ENCODE data around the gene ADAMTS2. TPM values are rescaled to one million over a fixed set of nuclear protein-coding genes. Genes with fewer than 3 reads are reported as not detected.

Gene ADAMTS2
- total RNA-seq, 1 donor from 2014 or later: not detected

- Mint-ChIP-seq H3K36me3 (ENCODE audit: low read depth) (no peaks in the 10 kb centered on the region), H3K4me1 (ENCODE audit: low read depth) (no peaks in the 10 kb centered on the region), H3K4me3 (ENCODE audit: low read depth) (no peak overlapping the region), H3K27me3 (ENCODE audit: low read depth) (no peaks in the 10 kb centered on the region), H3K27ac (no peak overlapping the region), H3K9me3 (no peaks in the 10 kb centered on the region)
- DNase-seq (ENCODE audit: low spot score): no peak
- intact Hi-C loops (cut with micrococcal nuclease): no loop called here
These were observed 30.5 kb downstream of the ADAMTS2 start for GRCh38 chr5:179314606-179315355.

GRCh38 chr5:179313849-179314521 lies 31.3 kb downstream of the ADAMTS2 start:
- H3K9me3 Mint-ChIP-seq: no peaks in the 10 kb centered on the region
- H3K36me3 Mint-ChIP-seq (ENCODE audit: low read depth): no peaks in the 10 kb centered on the region
- no peaks in the 10 kb centered on the region for H3K27me3 Mint-ChIP-seq (ENCODE audit: low read depth)
- no peaks in the 10 kb centered on the region for H3K4me1 Mint-ChIP-seq (ENCODE audit: low read depth)
- DNase-seq (ENCODE audit: low spot score): no peak
- no peak overlapping the region for H3K27ac Mint-ChIP-seq
- intact Hi-C loops (cut with micrococcal nuclease): no loop called here
- H3K4me3 Mint-ChIP-seq (ENCODE audit: low read depth): no peak overlapping the region

DNA sequence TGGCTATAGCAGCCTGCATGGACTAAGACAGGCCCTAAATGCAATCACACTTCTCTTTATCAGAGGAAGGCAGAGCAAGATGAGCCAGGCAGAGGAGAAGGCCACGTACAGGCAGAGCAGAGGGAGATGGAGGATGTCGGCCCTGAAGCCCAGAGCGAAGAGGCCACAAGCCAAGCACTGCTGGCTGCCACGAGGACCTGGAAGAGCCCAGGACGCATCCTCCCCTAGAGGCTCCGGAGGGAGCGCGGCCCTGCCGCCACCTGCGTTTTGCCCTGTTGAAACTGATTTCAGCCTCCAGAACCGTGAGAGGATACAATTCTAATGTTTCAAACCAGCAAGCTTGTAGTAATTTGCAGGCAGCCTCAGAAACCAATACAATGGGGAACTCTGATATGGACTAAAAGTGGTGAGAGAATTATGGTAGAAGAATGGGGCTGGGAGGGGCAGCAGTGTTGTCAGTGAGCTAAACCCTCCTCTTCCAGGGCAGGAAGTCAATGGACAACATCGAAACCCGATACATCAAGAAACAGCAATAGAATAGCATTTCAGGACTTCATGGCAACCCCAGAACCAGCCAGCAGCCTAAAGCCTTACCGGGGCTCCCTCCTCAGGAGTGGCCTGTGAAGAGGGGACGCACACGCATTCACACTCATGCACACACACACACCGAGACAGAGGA lies 32.6 kb downstream of the ADAMTS2 start:
- Mint-ChIP-seq H3K4me3 (ENCODE audit: low read depth) (no peak overlapping the region), H3K9me3 (no peaks in the 10 kb centered on the region), H3K27ac (no peak overlapping the region), H3K27me3 (ENCODE audit: low read depth) (no peaks in the 10 kb centered on the region), H3K4me1 (ENCODE audit: low read depth) (no peaks in the 10 kb centered on the region), H3K36me3 (ENCODE audit: low read depth) (no peaks in the 10 kb centered on the region)
- DNase-seq (ENCODE audit: low spot score): no peak
- intact Hi-C loops (cut with micrococcal nuclease): no loop called here

DNA sequence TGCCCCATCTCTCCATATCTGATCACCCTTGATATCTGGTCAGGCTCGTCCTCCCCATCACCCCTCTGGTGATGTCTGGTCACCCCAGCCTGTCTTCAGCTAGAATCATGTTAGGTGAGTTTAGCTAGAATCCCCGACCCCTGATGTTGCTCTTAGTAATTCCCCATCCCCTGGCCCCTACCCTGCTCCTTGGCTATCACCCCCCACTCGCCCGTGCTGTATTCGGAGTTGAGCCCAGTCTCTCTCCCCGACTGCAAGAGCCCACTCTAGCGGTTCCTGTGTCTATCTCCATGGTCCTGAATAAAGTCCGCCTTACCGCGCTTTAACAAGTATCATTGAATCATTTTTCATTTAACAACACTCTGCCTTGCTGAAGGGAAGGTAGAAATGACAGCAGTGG lies 33.7 kb downstream of the ADAMTS2 start:
- H3K4me1 Mint-ChIP-seq (ENCODE audit: low read depth): no peaks in the 10 kb centered on the region

GRCh38 chr5:179311091-179311470 lies 34.2 kb downstream of the ADAMTS2 start:
- no peak overlapping the region for H3K4me3 Mint-ChIP-seq (ENCODE audit: low read depth)
- no peaks in the 10 kb centered on the region for H3K4me1 Mint-ChIP-seq (ENCODE audit: low read depth)
- no peak overlapping the region for H3K27ac Mint-ChIP-seq
- no peaks in the 10 kb centered on the region for H3K36me3 Mint-ChIP-seq (ENCODE audit: low read depth)
- DNase-seq (ENCODE audit: low spot score): no peak
- no peaks in the 10 kb centered on the region for H3K9me3 Mint-ChIP-seq
- no peaks in the 10 kb centered on the region for H3K27me3 Mint-ChIP-seq (ENCODE audit: low read depth)
- intact Hi-C loops (cut with micrococcal nuclease): no loop called here

More for the DNA sequence above, 33.7 kb downstream of the ADAMTS2 start:
- H3K27ac Mint-ChIP-seq: no peak overlapping the region
- intact Hi-C loops (cut with micrococcal nuclease): no loop called here
- no peaks in the 10 kb centered on the region for H3K36me3 Mint-ChIP-seq (ENCODE audit: low read depth)
- H3K27me3 Mint-ChIP-seq (ENCODE audit: low read depth): no peaks in the 10 kb centered on the region
- H3K9me3 Mint-ChIP-seq: no peaks in the 10 kb centered on the region
- H3K4me3 Mint-ChIP-seq (ENCODE audit: low read depth): no peak overlapping the region
- no peak for DNase-seq (ENCODE audit: low spot score)

DNA sequence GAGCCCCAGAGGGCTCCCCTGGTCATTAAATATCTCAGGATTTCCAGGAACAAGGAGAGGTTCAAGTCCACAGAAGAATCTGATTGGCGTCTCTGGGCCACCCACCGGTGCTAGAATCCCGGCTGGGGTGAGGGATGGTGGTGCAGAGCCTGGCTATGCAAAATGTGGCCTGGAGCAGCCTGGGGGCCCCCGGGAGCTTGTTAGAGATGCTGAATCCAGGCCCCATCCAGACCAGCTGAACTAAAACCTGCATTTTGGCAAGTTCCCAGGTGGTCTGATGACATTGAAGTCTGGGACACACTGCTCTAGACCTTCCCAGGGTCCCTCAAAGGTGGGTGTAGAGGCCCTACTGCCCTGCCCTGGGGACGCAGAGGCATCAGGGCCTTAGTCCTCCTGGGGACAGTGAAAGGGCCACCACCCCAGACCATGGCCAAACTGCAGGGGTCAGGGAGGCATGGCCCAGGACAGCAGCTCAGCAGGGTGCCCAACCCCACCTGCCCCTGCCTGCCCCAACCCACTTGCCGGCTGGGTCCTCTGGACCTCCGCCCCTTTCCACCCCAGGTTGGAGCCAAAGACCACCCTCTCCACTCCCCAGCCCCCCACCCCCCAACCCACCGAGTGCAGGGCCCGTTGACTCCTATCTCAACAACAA lies 34.7 kb downstream of the ADAMTS2 start:
- Mint-ChIP-seq H3K27ac (no peak overlapping the region), H3K27me3 (ENCODE audit: low read depth) (no peaks in the 10 kb centered on the region), H3K9me3 (no peaks in the 10 kb centered on the region), H3K4me1 (ENCODE audit: low read depth) (no peaks in the 10 kb centered on the region), H3K4me3 (ENCODE audit: low read depth) (no peak overlapping the region), H3K36me3 (ENCODE audit: low read depth) (no peaks in the 10 kb centered on the region)
- no peak for DNase-seq (ENCODE audit: low spot score)
- intact Hi-C loops (cut with micrococcal nuclease): no loop called here

GRCh38 chr5:179309751-179310320 lies 35.4 kb downstream of the ADAMTS2 start:
- Mint-ChIP-seq H3K4me1 (ENCODE audit: low read depth) (no peaks in the 10 kb centered on the region), H3K36me3 (ENCODE audit: low read depth) (no peaks in the 10 kb centered on the region), H3K4me3 (ENCODE audit: low read depth) (no peak overlapping the region), H3K9me3 (peaks cover 7% of the 10 kb centered on the region), H3K27me3 (ENCODE audit: low read depth) (no peaks in the 10 kb centered on the region), H3K27ac (no peak overlapping the region)
- DNase-seq (ENCODE audit: low spot score): no peak
- intact Hi-C loops (cut with micrococcal nuclease): no loop called here

DNA sequence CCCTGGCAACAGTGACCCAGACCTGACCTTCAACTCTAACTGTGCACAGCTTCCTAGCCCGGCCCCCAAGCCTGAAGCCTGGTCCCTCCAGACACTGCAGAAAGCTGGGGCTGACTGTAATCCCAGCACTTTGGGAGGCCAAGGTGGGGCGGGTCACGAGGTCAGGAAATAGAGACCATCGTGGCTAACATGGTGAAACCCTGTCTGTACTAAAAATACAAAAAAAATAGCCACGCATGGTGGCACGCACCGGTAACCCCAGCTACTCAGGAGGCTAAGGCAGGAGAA lies 35.9 kb downstream of the ADAMTS2 start:
- Mint-ChIP-seq H3K27ac (no peak overlapping the region), H3K27me3 (ENCODE audit: low read depth) (no peaks in the 10 kb centered on the region), H3K4me1 (ENCODE audit: low read depth) (no peaks in the 10 kb centered on the region), H3K9me3 (peaks cover 11% of the 10 kb centered on the region), H3K36me3 (ENCODE audit: low read depth) (no peaks in the 10 kb centered on the region), H3K4me3 (ENCODE audit: low read depth) (no peak overlapping the region)
- DNase-seq (ENCODE audit: low spot score): no peak
- intact Hi-C loops (cut with micrococcal nuclease): no loop called here

DNA sequence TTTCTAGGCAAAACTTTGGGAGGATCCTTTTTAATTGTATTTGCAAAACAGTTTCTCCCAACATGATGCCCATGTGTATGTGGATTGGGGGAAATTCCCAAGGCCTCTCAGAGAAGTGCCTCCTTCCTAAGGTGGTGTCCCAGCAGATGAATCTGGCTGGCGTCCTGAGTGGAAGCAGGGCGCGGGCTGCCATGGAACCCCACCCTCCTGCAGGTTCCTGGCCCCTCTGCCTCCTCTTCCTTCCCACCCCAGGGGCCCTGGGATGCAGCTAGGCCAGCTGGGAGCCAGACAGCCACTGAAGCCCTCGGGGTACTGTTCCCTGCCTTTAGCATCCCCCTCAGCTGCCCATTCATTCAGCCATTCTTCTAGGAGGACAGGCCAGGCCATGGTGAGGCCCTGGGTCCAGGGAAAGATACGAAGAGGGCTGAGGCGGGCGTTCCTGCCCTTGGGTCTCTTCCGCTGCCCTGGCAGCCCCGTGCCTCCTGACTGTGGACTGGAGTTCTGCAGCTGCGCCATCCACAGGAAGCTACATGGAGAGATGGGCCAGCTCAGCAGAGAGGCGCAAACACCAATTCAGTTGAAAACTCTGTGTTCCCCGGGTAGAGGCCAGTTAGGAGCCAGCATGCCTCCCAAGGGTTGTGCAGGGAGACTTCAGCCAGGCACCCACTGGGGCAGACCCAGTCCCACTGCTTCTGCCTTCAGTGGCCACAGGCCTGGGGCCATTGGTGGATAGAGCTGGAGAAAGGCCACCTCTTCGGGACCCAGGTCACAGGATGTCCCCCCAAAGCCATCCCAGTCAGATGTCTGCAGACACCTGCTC lies 36.5 kb downstream of the ADAMTS2 start:
- intact Hi-C loops (cut with micrococcal nuclease): no loop called here
- H3K9me3 Mint-ChIP-seq: peaks cover 15% of the 10 kb centered on the region
- no peaks in the 10 kb centered on the region for H3K4me1 Mint-ChIP-seq (ENCODE audit: low read depth)
- H3K27me3 Mint-ChIP-seq (ENCODE audit: low read depth): no peaks in the 10 kb centered on the region
- H3K27ac Mint-ChIP-seq: no peak overlapping the region
- no peaks in the 10 kb centered on the region for H3K36me3 Mint-ChIP-seq (ENCODE audit: low read depth)
- H3K4me3 Mint-ChIP-seq (ENCODE audit: low read depth): no peak overlapping the region
- DNase-seq (ENCODE audit: low spot score): no peak

DNA sequence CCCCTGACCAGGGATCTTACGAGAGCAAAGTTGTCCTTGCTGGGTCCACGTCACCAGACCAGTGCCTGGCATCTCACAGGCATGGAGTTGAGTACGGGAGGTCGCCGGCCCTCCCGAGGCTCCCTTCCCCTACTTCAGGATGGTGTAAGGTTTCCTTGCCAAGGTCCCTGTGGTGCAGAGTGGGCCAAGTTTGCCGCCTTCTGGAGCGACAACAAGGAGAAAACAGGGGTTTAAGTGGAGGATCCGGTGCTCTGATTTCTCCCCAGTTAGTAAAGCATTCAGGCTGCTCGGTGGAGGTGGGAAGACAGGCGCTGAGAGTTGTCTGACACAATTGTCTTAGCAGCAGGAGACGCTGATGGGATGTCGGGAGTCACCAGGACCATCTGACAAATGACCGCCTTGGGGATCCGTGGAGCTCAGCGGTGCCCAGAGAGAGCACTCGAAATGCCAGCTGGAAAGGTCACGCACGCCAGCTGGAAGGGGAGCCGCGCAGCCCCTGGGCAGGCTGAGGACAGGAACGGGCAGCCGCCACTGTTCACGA lies 37.3 kb downstream of the ADAMTS2 start:
- Mint-ChIP-seq H3K27me3 (ENCODE audit: low read depth) (no peaks in the 10 kb centered on the region), H3K36me3 (ENCODE audit: low read depth) (no peaks in the 10 kb centered on the region), H3K4me1 (ENCODE audit: low read depth) (no peaks in the 10 kb centered on the region), H3K9me3 (peaks cover 15% of the 10 kb centered on the region), H3K4me3 (ENCODE audit: low read depth) (no peak overlapping the region), H3K27ac (no peak overlapping the region)
- intact Hi-C loops (cut with micrococcal nuclease): no loop called here
- DNase-seq (ENCODE audit: low spot score): no peak

GRCh38 chr5:179307013-179307800 lies 38.1 kb downstream of the ADAMTS2 start:
- Mint-ChIP-seq H3K4me3 (ENCODE audit: low read depth) (no peak overlapping the region), H3K4me1 (ENCODE audit: low read depth) (no peaks in the 10 kb centered on the region), H3K9me3 (peaks cover 15% of the 10 kb centered on the region)

More at GRCh38 chr5:179307013-179307800, 38.1 kb downstream of the ADAMTS2 start:
- Mint-ChIP-seq H3K27me3 (ENCODE audit: low read depth) (no peaks in the 10 kb centered on the region), H3K27ac (no peak overlapping the region), H3K36me3 (ENCODE audit: low read depth) (no peaks in the 10 kb centered on the region)
- DNase-seq (ENCODE audit: low spot score): no peak
- intact Hi-C loops (cut with micrococcal nuclease): no loop called here

Measured in activated T-helper 2 cell treated with anti-CD3 and anti-CD28 coated beads, Interferon-gamma antibody, Interleukin-2, Interleukin-4, amounts not matched to agents 10 μg/mL and 5 μg/mL and 100 μg/mL, durations not matched to agents 14 hours and 24 hours and 36 hours (primary cell).